ENCODE measurements around the gene ZSCAN12. TPM values are rescaled to one million over a fixed set of nuclear protein-coding genes. Genes with fewer than 3 reads are reported as not detected.
A peak's percentile ranks its signal among the peaks of the same experiment; 100 is the strongest.
"Not testable (repeated sequence)": the region's sequence is repeated elsewhere in the genome, so short reads cannot be mapped to it uniquely, and the experiment has no call there.

The ZSCAN12 gene
- total RNA-seq: 1 to 10 TPM; 5.6 to 6.4 TPM

DNA sequence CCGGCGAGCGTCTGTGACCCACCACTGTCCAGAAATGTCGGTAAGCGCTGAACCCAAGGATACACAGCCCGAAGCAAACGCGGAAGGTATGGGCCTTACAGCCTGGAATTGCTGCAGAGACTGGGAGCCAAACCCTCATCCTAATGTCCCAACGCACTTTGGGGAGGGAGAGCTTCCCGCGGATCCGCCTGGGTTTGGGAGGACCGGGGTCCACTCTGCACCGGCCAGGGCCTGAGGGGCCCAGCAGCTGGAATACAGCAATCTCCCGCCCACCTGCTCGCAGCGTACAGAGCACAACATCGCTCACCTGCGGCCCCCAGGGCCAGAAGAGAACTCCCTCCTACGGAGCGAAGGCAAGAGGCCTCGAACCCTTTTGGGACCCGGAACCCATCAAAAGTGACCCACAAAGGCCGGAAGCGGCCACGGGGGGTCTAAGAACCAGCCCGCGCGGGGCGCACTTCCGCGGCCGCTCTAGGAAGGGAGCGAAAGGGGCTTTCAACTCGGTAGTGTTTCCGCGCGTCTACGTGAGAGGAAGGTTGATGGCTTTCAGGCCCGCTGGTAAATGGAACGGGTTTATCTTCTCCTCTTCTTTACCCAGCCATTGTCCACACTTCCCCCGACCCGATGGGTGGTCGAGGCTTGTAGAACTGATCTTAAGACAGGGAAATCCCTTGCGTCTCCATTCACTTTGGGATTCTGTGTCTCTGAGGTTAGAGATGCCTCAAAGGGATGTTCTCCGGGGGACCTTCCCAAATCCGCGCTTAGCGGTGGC lies at the start of gene ZSCAN12:
Gene ZSCAN12 (minus strand): TSS at position 398 of the 772 bp plus-strand sequence. CDS start 1,342 bp downstream, outside the sequence.
- no peaks in the 10 kb centered on the region for H3K9me3 Mint-ChIP-seq
- ATAC-seq (replicated peaks in 1 of 2) (peak; percentile 95 to 99), DNase-seq (peak; percentile 88 to 92)
- H3K27ac Mint-ChIP-seq: peak within 1 kb of the TSS; percentile 95
- peaks cover 6 to 28% of the 10 kb centered on the region in 2 donors for H3K36me3 Mint-ChIP-seq (ENCODE audit: insufficient read depth in 2 of 2)
- peak within 1 kb of the TSS; percentile 91 to 97 for H3K4me3 Mint-ChIP-seq
- H3K4me1 Mint-ChIP-seq (ENCODE audit: low read depth): peaks cover 58% of the 10 kb centered on the region
- H3K27me3 Mint-ChIP-seq (ENCODE audit: low read depth): peaks cover 27% of the 10 kb centered on the region

- Mint-ChIP-seq H3K27ac (no peak overlapping the region), H3K9me3 (peaks cover 1 to 5% of the 10 kb centered on the region in 2 donors), H3K4me1 (ENCODE audit: low read depth) (peaks cover 16% of the 10 kb centered on the region), H3K36me3 (ENCODE audit: insufficient read depth in 2 of 2) (peaks cover 3% of the 10 kb centered on the region in 2 donors), H3K27me3 (ENCODE audit: low read depth) (peaks cover 20% of the 10 kb centered on the region), H3K4me3 (no peak overlapping the region)
- ATAC-seq (replicated peaks in 1 of 2): no peak
- DNase-seq: no peak
Observed at GRCh38 chr6:28449056-28449455, 49.5 kb upstream of the ZSCAN12 start.

- H3K36me3 Mint-ChIP-seq (ENCODE audit: insufficient read depth in 2 of 2); H3K27ac Mint-ChIP-seq; DNase-seq; ATAC-seq (replicated peaks in 1 of 2); H3K9me3 Mint-ChIP-seq: not testable (repeated sequence)
- peaks cover 32% of the 10 kb centered on the region for H3K4me1 Mint-ChIP-seq (ENCODE audit: low read depth)
- H3K4me3 Mint-ChIP-seq: peak overlapping the region; percentile 90 to 95
- peaks cover 20% of the 10 kb centered on the region for H3K27me3 Mint-ChIP-seq (ENCODE audit: low read depth)
Observed at GRCh38 chr6:28447512-28447906, 48.0 kb upstream of the ZSCAN12 start.

DNA sequence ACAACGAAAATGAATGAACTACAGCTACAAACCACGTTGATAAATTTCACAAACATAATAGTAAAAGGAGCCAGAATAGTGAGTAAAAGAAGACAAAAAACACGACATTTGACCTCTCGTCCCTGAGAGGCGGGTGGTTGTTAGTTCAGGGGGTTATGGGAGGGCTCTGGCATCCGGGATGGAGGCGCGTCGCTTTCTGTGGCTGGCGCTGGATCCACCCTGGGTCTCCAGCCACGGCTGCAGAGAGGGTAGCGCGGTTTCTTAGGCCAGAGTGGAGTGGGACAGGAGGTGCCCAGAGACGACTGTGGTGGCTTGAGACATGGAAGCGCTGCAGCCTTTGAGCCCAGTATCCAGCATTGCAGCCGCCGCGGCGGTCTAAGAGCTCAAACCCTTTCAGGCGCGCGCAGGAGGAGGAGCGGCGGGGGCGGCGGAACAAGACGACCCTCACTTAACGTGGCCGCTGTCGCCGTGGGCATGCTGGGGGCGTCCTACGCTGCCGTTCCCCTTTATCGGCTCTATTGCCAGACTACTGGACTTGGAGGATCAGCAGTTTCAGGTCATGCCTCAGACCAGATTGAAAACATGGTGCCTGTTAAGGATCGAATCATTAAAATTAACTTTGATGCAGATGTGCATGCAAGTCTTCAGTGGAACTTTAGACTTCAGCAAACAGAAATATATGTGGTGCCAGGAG lies 47.4 kb upstream of the ZSCAN12 start:
- H3K36me3 Mint-ChIP-seq (ENCODE audit: insufficient read depth in 2 of 2): peaks cover 5 to 7% of the 10 kb centered on the region in 2 donors
- peak; percentile 9 to 13 for DNase-seq
- no peak for ATAC-seq (replicated peaks in 1 of 2)

GRCh38 chr6:28444759-28445158 lies 45.2 kb upstream of the ZSCAN12 start:
- Mint-ChIP-seq H3K4me1 (ENCODE audit: low read depth) (peaks cover 37% of the 10 kb centered on the region), H3K27me3 (ENCODE audit: low read depth) (peaks cover 20% of the 10 kb centered on the region), H3K4me3 (peak overlapping the region; percentile 100)
- H3K27ac Mint-ChIP-seq; H3K36me3 Mint-ChIP-seq (ENCODE audit: insufficient read depth in 2 of 2); ATAC-seq (replicated peaks in 1 of 2); H3K9me3 Mint-ChIP-seq: not testable (repeated sequence)
- peak; percentile 14 to 28 for DNase-seq

More for the DNA sequence above, 47.4 kb upstream of the ZSCAN12 start:
- Mint-ChIP-seq H3K9me3 (peaks cover 1 to 5% of the 10 kb centered on the region in 2 donors), H3K27me3 (ENCODE audit: low read depth) (peaks cover 20% of the 10 kb centered on the region), H3K4me1 (ENCODE audit: low read depth) (peaks cover 37% of the 10 kb centered on the region), H3K27ac (peak overlapping the region; percentile 51), H3K4me3 (peak overlapping the region; percentile 90 to 95)

- peaks cover 20% of the 10 kb centered on the region for H3K27me3 Mint-ChIP-seq (ENCODE audit: low read depth)
- ATAC-seq (replicated peaks in 1 of 2) (peak; percentile 95 to 96), DNase-seq (peak; percentile 87 to 88)
- H3K4me1 Mint-ChIP-seq (ENCODE audit: low read depth): peaks cover 37% of the 10 kb centered on the region
- peaks cover 5 to 7% of the 10 kb centered on the region in 2 donors for H3K36me3 Mint-ChIP-seq (ENCODE audit: insufficient read depth in 2 of 2)
- H3K9me3 Mint-ChIP-seq: peaks cover 1 to 5% of the 10 kb centered on the region in 2 donors
- H3K4me3 Mint-ChIP-seq: peak within 1 kb of the TSS; percentile 100
- H3K27ac Mint-ChIP-seq: peak within 1 kb of the TSS; percentile 92
Observed at GRCh38 chr6:28443112-28443773, 43.7 kb upstream of the ZSCAN12 start, which contains the start of gene ZSCAN23. TSS of gene ZSCAN23 (minus strand) at chr6:28443491. CDS start at chr6:28436266, 7,225 bp downstream.

GRCh38 chr6:28442586-28442985 lies 43.0 kb upstream of the ZSCAN12 start:
- H3K4me1 Mint-ChIP-seq (ENCODE audit: low read depth): peaks cover 37% of the 10 kb centered on the region
- no peak for ATAC-seq (replicated peaks in 1 of 2)
- peaks cover 20% of the 10 kb centered on the region for H3K27me3 Mint-ChIP-seq (ENCODE audit: low read depth)
- H3K36me3 Mint-ChIP-seq (ENCODE audit: insufficient read depth in 2 of 2): peaks cover 5 to 7% of the 10 kb centered on the region in 2 donors
- H3K9me3 Mint-ChIP-seq: peaks cover 1 to 5% of the 10 kb centered on the region in 2 donors
- peak overlapping the region; percentile 100 for H3K4me3 Mint-ChIP-seq
- no peak for DNase-seq
- H3K27ac Mint-ChIP-seq: peak overlapping the region; percentile 92

- Mint-ChIP-seq H3K36me3 (ENCODE audit: insufficient read depth in 2 of 2) (peaks cover 2 to 3% of the 10 kb centered on the region in 2 donors), H3K27ac (no peak overlapping the region), H3K4me1 (ENCODE audit: low read depth) (peaks cover 10% of the 10 kb centered on the region), H3K27me3 (ENCODE audit: low read depth) (no peaks in the 10 kb centered on the region), H3K4me3 (peak overlapping the region in 1 of 2 donors; percentile 13), H3K9me3 (no peaks in the 10 kb centered on the region)
- ATAC-seq (replicated peaks in 1 of 2) (peak in 1 of 2 donors; percentile 25), DNase-seq (no peak)
Observed at GRCh38 chr6:28436404-28436803, 36.9 kb upstream of the ZSCAN12 start.

- no peak overlapping the region for H3K4me3 Mint-ChIP-seq
- no peak for DNase-seq
- no peak overlapping the region for H3K27ac Mint-ChIP-seq
- H3K4me1 Mint-ChIP-seq (ENCODE audit: low read depth): peaks cover 10% of the 10 kb centered on the region
- H3K27me3 Mint-ChIP-seq (ENCODE audit: low read depth): no peaks in the 10 kb centered on the region
- peaks cover 2 to 4% of the 10 kb centered on the region in 2 donors for H3K36me3 Mint-ChIP-seq (ENCODE audit: insufficient read depth in 2 of 2)
- ATAC-seq (replicated peaks in 1 of 2): no peak
- H3K9me3 Mint-ChIP-seq: no peaks in the 10 kb centered on the region
Observed at GRCh38 chr6:28433119-28433518, 33.6 kb upstream of the ZSCAN12 start.

DNA sequence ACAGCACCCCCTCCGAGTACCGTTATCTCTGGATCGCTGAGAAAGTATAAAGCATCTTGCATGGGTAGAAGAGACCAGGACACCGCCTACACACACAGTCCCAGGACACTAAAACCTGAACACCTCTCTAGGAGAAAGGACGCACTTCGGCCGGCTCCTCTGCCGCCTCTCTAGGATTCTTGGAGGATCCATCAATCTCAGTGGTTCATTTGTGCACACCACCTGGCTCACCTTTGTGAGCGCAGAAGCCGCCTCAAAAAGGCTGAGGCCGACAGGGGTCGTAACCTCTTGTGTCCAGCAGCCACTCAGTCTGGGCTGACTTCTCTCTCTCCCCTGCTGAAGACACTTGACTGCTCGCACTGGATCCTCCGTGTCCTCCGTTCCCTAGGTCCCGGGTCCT lies 30.2 kb upstream of the ZSCAN12 start:
- H3K27ac Mint-ChIP-seq: no peak overlapping the region
- ATAC-seq (replicated peaks in 1 of 2): no peak

GRCh38 chr6:28425944-28426541 lies 26.5 kb upstream of the ZSCAN12 start:
- peak overlapping the region; percentile 45 to 63 for H3K4me3 Mint-ChIP-seq
- H3K27me3 Mint-ChIP-seq (ENCODE audit: low read depth): peaks cover 9% of the 10 kb centered on the region
- H3K4me1 Mint-ChIP-seq (ENCODE audit: low read depth): peaks cover 30% of the 10 kb centered on the region
- H3K27ac Mint-ChIP-seq: peak overlapping the region; percentile 27
- peaks cover 6 to 7% of the 10 kb centered on the region in 2 donors for H3K36me3 Mint-ChIP-seq (ENCODE audit: insufficient read depth in 2 of 2)
- DNase-seq: peak in 1 of 2 donors; percentile 17
- peak; percentile 85 to 89 for ATAC-seq (replicated peaks in 1 of 2)
- no peaks in the 10 kb centered on the region for H3K9me3 Mint-ChIP-seq

More for the DNA sequence above, 30.2 kb upstream of the ZSCAN12 start:
- peaks cover 24% of the 10 kb centered on the region for H3K4me1 Mint-ChIP-seq (ENCODE audit: low read depth)
- no peaks in the 10 kb centered on the region for H3K9me3 Mint-ChIP-seq
- H3K4me3 Mint-ChIP-seq: no peak overlapping the region
- peaks cover 3% of the 10 kb centered on the region for H3K27me3 Mint-ChIP-seq (ENCODE audit: low read depth)
- H3K36me3 Mint-ChIP-seq (ENCODE audit: insufficient read depth in 2 of 2): peaks cover 3 to 8% of the 10 kb centered on the region in 2 donors
- DNase-seq: no peak

DNA sequence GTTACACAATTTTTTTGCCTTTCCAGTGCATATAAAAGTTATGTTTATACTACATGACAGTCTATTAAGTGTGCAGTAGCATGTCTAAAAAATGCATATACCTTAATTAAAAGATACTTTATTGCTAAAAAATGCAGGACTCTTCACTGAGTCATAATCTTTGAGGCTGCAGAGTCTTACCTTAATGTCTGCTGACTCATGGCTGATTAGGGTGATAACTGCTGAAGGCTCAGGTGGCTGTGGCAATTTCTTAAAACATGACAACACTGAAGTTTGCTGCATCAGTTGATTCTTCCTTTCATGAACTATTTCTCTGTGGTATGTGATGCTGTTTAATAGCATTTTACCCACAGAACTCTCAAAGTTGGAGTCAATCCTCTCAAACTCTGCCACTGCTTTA lies 24.6 kb upstream of the ZSCAN12 start:
- Mint-ChIP-seq H3K27ac (no peak overlapping the region), H3K27me3 (ENCODE audit: low read depth) (peaks cover 16% of the 10 kb centered on the region), H3K4me1 (ENCODE audit: low read depth) (peaks cover 30% of the 10 kb centered on the region), H3K4me3 (no peak overlapping the region), H3K9me3 (no peaks in the 10 kb centered on the region), H3K36me3 (ENCODE audit: insufficient read depth in 2 of 2) (peaks cover 6% of the 10 kb centered on the region in 2 donors)
- ATAC-seq (replicated peaks in 1 of 2) (no peak), DNase-seq (no peak)

Measured in activated T-cell treated with anti-CD3 and anti-CD28 coated beads, Interleukin-2, amount 50 U/mL, for 72 hours (primary cell).